OCI-M2 (cell line): ENCODE results near the gene SLC16A11.
"Not testable (repeated sequence)": the region's sequence is repeated elsewhere in the genome, so short reads cannot be mapped to it uniquely, and the experiment has no call there.

ENCODE experiments used
- DNase-seq: peaks from one replicate; lab custom pipeline; 2025; ENCODE audit not compliant: unreplicated experiment; lab: John Stamatoyannopoulos, UW

The SLC16A11 gene

GRCh38 chr17:7011415-7011814 lies 32.5 kb downstream of the SLC16A11 start:
- DNase-seq = no peak

- DNase-seq = no peak
These were observed 33.4 kb downstream of the SLC16A11 start for GRCh38 chr17:7010523-7010922.

- no peak for DNase-seq
These were observed 36.7 kb downstream of the SLC16A11 start for GRCh38 chr17:7007143-7007542.

GRCh38 chr17:7005716-7006115 lies 38.2 kb downstream of the SLC16A11 start:
- no peak for DNase-seq

GRCh38 chr17:7004398-7005253 lies 39.3 kb downstream of the SLC16A11 start:
- no peak for DNase-seq

- DNase-seq = no peak
These were observed 40.1 kb downstream of the SLC16A11 start for GRCh38 chr17:7003745-7004144.

GRCh38 chr17:7002288-7003047 lies 41.4 kb downstream of the SLC16A11 start:
- DNase-seq = no peak

- no peak for DNase-seq
These were observed 42.5 kb downstream of the SLC16A11 start for GRCh38 chr17:7001318-7001961.

GRCh38 chr17:6998855-6999508 lies 44.9 kb downstream of the SLC16A11 start:
- DNase-seq = no peak

- DNase-seq = no peak
These were observed 46.7 kb downstream of the SLC16A11 start for GRCh38 chr17:6997171-6997570.

GRCh38 chr17:6996256-6997011 lies 47.5 kb downstream of the SLC16A11 start:
- no peak for DNase-seq

GRCh38 chr17:6995500-6996255 lies 48.2 kb downstream of the SLC16A11 start, which contains the start of gene ALOX12:
ALOX12 (plus strand) TSS chr17:6996049; CDS start chr17:6996118, 69 bp downstream.
- DNase-seq = no peak

- DNase-seq = no peak
These were observed 49.1 kb downstream of the SLC16A11 start for GRCh38 chr17:6994666-6995256.

- DNase-seq = peak; percentile 75
These were observed 49.7 kb downstream of the SLC16A11 start for GRCh38 chr17:6994118-6994598.

- DNase-seq = not testable (repeated sequence)
These were observed 50.3 kb downstream of the SLC16A11 start for GRCh38 chr17:6993613-6994056.
